Measurements from ENCODE around the gene GPC5.

Gene GPC5

GRCh38 chr13:92781965-92782690 is 1383.7 kb downstream of the GPC5 start:
- TF ChIP-seq USF1 (IDR thresholded peaks at IDR 0.05) (no peak), RAD21 (IDR thresholded peaks at IDR 0.05; ENCODE audit: low read depth) (no peak), CEBPB (IDR thresholded peaks at IDR 0.05) (no peak), CREB1 (IDR thresholded peaks at IDR 0.05; ENCODE audit: low read depth) (no peak), EGR1 (IDR thresholded peaks at IDR 0.05) (no peak), MAX (IDR thresholded peaks at IDR 0.05) (no peak), YY1 (IDR thresholded peaks at IDR 0.05; ENCODE audit: low read depth) (no peak), REST (IDR thresholded peaks at IDR 0.05; ENCODE audit: low read depth) (no peak), TCF12 (IDR thresholded peaks at IDR 0.05; ENCODE audit: low read depth) (no peak), TAF1 (IDR thresholded peaks at IDR 0.05; ENCODE audit: low read depth) (no peak), TEAD4 (IDR thresholded peaks at IDR 0.05) (no peak), EP300 (IDR thresholded peaks at IDR 0.05; ENCODE audit: borderline replicate concordance) (no peak)

GRCh38 chr13:92802776-92803175 is 1404.4 kb downstream of the GPC5 start:
- TF ChIP-seq EGR1 (IDR thresholded peaks at IDR 0.05) = no peak
- 0 out of 2 replicates have a peak, but pooled peaks have one; percentile 6 for TF ChIP-seq USF1 (IDR thresholded peaks at IDR 0.05)
- no peak for TF ChIP-seq MAX (IDR thresholded peaks at IDR 0.05)
- no peak for TF ChIP-seq ZBTB7A (IDR thresholded peaks at IDR 0.05; ENCODE audit: low read depth)
- 0 out of 2 replicates have a peak, but pooled peaks have one; percentile 15 for TF ChIP-seq TEAD4 (IDR thresholded peaks at IDR 0.05)
- no peak for TF ChIP-seq REST (IDR thresholded peaks at IDR 0.05; ENCODE audit: low read depth)
- TF ChIP-seq FOXM1 (IDR thresholded peaks at IDR 0.05; ENCODE audit: borderline replicate concordance, low read depth) = no peak

- TF ChIP-seq FOXM1 (IDR thresholded peaks at IDR 0.05; ENCODE audit: borderline replicate concordance, low read depth) = no peak
- TF ChIP-seq TEAD4 (IDR thresholded peaks at IDR 0.05) = no peak
- no peak for TF ChIP-seq TCF12 (IDR thresholded peaks at IDR 0.05; ENCODE audit: low read depth)
- no peak for TF ChIP-seq YY1 (IDR thresholded peaks at IDR 0.05; ENCODE audit: low read depth)
- TF ChIP-seq RAD21 (IDR thresholded peaks at IDR 0.05; ENCODE audit: low read depth) = no peak
- no peak for TF ChIP-seq CREB1 (IDR thresholded peaks at IDR 0.05; ENCODE audit: low read depth)
- no peak for TF ChIP-seq EGR1 (IDR thresholded peaks at IDR 0.05)
- TF ChIP-seq ZBTB7A (IDR thresholded peaks at IDR 0.05; ENCODE audit: low read depth) = no peak
- no peak for TF ChIP-seq REST (IDR thresholded peaks at IDR 0.05; ENCODE audit: low read depth)
- no peak for TF ChIP-seq CEBPB (IDR thresholded peaks at IDR 0.05)
- TF ChIP-seq TAF1 (IDR thresholded peaks at IDR 0.05; ENCODE audit: low read depth) = no peak
- TF ChIP-seq NFIC (IDR thresholded peaks at IDR 0.05) = no peak
- TF ChIP-seq MAX (IDR thresholded peaks at IDR 0.05) = no peak
- no peak for TF ChIP-seq USF1 (IDR thresholded peaks at IDR 0.05)
- no peak for TF ChIP-seq EP300 (IDR thresholded peaks at IDR 0.05; ENCODE audit: borderline replicate concordance)
Observed at GRCh38 chr13:92804346-92804745, 1405.9 kb downstream of the GPC5 start.

GRCh38 chr13:92804926-92805325 is 1406.5 kb downstream of the GPC5 start:
- TF ChIP-seq ZBTB7A (IDR thresholded peaks at IDR 0.05; ENCODE audit: low read depth) (no peak), NFIC (IDR thresholded peaks at IDR 0.05) (no peak), YY1 (IDR thresholded peaks at IDR 0.05; ENCODE audit: low read depth) (no peak), FOXM1 (IDR thresholded peaks at IDR 0.05; ENCODE audit: borderline replicate concordance, low read depth) (no peak), REST (IDR thresholded peaks at IDR 0.05; ENCODE audit: low read depth) (no peak), CREB1 (IDR thresholded peaks at IDR 0.05; ENCODE audit: low read depth) (no peak), CEBPB (IDR thresholded peaks at IDR 0.05) (no peak), TCF12 (IDR thresholded peaks at IDR 0.05; ENCODE audit: low read depth) (no peak), EP300 (IDR thresholded peaks at IDR 0.05; ENCODE audit: borderline replicate concordance) (no peak), RAD21 (IDR thresholded peaks at IDR 0.05; ENCODE audit: low read depth) (no peak), MAX (IDR thresholded peaks at IDR 0.05) (no peak), TAF1 (IDR thresholded peaks at IDR 0.05; ENCODE audit: low read depth) (no peak)
